AG08396 (cell line): Measurements from ENCODE around the gene ADGRE2.
"Not testable (repeated sequence)": the region's sequence is repeated elsewhere in the genome, so short reads cannot be mapped to it uniquely, and the experiment has no call there.

ENCODE experiments used
- DNase-seq: peaks from one replicate; pipeline ENCODE4 v3.0.0; 2012; ENCODE audit warnings: low spot score, mixed read lengths

ADGRE2 gene

DNA sequence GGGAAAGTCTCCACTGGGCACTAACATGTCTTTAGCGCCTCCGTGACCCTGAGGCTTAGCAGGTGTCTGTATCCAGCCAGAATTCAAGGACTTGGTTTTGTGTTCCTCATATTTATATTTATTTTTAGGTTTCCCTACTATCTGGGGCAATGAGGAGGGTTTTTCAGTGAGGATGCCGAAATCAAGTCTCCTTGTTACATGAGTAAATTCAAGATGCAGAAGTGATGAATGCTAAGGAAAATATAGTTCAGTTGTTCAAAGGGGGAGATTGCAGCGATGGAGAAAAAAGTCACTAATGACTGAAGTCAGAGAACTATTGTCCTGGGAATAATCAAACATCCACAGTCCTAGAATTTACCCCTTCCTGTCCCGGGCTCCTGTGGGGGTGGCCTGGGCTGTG, 791 bp upstream of the ADGRE2 start:
- no peak for DNase-seq

DNA sequence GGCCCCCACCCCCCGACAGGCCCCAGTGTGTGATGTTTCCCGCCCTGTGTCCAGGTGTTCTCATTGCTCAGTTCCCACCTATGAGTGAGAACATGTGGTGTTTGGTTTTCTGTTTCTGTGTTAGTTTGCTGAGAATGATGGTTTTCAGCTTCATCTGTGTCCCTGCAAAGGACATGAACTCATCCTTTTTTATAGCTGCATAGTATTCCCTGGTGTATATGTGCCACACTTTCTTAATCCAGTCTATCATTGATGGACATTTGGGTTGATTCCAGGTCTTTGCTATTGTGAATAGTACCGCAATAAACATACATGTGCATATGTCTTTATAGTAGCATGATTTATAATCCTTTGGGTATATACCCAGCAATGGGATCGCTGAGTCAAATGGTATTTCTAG, 715 bp downstream of the ADGRE2 start:
- not testable (repeated sequence) for DNase-seq

DNA sequence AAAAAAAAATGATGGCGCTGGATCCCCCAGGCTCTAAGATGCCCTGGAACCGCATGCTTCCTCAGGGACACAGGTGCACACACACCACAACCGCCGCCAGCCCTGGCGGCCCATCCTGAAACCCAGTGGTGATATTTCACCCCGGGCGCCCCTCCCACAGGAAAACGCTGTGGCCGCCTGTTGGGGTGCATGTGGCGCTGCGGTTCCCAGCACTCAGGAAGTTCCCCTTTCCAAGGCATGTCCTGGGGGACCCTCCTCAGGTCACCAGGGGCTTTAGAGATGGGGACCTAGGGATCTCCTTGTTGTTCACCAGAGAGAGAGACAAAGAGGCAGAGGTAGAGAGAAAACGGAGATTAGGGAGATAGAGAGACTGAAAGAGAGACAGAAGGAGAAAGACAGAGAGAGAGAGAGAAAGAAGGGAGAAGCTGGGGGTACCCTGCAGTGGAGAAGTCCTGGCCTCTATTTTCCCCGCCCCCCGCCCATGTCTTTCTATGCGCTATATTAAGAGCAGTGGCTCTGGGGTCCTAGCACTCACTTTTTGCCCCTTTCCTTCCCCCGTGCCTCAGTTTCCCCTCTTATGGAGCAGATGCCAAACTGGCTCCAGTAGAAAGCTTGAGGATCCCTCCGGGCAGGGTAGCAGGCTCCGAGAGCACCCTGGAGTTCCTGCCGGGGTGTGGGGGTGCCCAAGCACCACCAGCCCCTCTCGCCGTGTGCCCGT, 2.3 kb downstream of the ADGRE2 start:
- no peak for DNase-seq

DNA sequence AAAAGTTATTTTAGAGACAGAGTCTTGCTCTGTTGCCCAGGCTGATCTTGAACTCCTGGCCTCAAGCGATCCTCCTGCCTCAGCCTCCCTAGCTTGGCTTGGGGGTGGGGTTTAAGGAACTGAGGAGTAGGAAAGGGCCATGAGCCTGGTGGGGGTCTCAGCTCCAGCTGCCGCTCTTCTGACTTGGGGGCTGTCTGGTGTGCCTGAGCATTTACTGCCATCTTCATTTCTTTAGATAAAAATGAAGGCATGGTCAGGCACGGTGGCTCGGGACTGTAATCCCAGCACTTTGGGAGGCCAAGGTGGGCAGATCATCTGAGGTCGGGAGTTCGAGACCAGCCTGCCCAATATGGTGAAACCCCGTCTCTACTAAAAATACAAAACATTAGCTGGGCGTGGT, 3.0 kb downstream of the ADGRE2 start:
- not testable (repeated sequence) for DNase-seq

DNA sequence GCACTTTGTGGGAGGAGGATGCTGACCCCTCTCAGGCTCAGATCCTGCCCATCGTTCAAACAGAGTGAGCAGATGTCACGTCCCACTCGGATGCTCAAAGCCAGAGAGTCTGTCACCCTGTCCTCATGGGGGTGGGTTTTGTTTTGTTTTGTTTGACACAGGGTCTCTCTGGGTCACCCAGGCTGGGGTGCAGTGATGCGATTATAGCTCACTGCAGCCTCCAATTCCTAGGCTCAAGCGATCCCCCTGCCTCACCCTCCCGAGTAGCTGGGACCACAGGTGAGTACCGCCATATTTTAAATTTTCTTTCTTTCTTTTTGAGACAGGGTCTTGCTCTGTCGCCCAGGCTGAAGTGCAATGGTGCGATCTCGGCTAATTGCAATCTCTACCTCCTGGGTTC, 4.0 kb downstream of the ADGRE2 start:
- DNase-seq: no peak

DNA sequence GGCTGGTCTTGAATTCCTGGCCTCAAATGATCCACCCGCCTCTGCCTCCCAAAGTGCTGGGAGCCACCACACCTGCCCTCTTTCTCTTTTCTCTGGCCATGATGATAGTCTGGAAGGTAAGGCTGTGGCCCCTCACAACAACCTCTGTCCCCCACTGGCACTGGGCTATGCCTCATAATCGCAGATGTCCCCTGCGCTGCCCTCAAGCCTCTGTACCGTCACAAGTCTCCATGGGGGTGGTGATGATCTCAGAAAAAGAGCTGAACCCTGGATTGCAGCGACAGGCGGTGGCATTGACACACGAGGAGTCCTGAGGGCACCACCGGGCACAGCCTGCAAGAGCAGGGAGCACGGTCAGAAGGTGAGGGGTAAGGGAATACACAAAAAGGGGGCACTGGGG, 4.6 kb downstream of the ADGRE2 start:
- DNase-seq: not testable (repeated sequence)

DNA sequence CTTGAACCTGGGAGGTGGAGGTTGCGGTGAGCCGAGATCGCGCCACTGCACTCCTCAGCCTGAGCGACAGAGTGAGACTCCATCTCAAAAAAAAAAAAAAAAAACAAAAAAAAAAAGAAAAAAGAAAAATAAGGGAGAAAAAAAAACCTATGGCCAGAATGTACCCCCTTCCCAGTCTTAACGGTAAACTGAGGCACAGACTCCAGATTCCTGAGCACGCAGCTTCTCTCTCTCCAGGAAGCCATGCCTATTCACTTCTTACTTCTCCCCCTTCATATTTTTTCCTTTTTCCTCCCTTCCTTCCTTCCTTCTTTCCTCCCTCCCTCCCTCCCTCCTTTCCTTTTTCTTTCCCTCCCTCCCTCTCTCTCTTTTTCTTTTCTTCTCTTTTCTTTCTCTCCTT, 5.4 kb downstream of the ADGRE2 start:
- no peak for DNase-seq

DNA sequence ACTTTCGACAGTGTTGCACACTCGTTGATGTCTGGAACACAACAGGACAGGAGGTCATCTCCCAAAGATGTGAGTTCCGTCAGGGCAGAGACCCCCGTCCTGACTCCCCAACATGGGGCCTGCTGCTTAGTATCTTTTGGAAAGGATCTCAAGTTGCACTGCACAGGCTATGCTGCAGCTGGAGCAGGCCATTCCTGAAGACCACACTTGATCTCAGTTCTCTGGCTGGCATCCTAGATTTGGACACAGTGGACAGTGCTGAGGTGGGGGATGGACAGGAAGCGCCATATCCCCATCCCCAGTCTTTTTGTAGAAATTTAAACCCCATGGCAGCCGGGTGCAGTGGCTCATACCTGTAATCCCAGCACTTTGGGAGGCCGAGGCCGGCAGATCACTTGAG, 5.9 kb downstream of the ADGRE2 start:
- no peak for DNase-seq

DNA sequence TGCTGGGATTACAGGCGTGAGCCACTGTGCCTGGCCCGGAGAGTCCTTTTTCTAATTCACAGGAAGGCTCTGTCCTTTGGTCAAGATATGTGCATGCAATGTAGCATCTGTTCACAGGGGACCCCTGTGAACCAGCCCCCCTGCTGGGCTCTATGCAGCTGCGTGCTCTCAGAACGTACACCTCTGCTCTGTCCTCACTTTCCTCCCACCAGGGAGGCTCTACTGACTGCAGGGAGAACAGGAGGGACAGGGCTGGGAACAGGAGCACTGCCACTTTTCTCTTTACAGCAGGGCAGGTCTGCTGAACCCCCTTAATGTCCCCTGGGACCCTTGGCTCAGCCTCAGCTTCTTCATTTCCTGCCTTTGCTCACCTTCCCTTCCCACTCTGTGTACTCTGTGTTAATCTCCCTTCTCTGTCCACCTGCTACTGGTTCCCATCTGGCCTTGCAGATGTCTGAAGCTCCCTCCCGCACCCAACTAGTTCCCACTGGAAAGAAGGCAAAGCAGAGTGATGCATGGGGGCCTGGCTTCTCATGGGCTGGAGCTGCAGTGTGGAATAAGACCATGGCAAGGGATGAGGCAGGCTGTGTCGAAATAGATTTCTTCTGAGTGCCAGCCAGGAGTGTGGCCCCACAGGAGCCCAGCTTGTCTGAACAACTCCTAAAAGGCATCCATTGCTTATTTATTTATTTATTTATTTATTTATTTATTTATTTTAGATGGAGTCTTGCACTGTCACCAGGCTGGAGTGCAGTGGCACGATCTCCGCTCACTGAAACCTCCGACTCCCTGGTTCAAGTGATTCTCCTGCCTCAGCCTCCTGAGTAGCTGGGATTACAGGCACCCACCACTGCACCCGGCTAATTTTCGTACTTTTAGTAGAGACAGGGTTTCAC, 7.2 kb downstream of the ADGRE2 start:
- DNase-seq: no peak

DNA sequence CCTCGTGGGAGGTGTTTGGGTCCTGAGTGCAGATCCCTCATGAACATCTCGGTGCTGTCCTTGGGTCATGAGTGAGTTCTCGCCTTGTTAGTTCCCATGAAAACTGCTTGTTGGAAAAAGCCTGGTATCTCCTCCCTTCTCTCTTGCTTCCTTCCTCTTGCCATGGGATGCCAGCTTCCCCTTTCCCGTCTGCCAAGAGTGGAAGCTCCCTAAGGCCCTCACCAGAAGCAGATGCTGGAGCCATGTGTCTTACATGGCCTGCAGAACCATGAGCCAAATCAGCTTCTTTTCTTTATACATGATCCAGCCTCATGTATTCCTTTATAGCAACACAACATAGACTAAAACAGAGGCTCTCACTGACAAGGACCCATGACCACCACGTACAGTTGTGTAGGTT, 8.2 kb downstream of the ADGRE2 start:
- no peak for DNase-seq

DNA sequence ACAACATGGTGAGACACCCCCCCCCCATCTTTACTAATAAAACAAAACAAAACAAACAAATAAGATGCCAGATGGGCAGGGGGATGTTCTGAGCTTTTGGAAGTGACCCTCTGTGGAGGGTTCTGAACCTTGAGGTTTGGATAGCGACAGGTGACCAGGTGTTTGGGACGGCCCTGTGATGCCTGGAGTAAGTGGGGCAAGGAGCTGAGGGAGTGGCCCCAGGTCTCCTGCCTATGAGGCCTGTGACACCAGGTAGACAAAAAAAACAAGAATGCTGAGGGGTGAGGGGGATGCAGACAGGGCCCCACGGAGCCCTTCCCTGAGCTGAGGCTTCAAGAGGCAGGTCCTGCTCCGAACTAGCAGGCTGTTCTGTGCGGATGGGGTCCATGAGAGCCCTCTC, 9.2 kb downstream of the ADGRE2 start:
- no peak for DNase-seq

DNA sequence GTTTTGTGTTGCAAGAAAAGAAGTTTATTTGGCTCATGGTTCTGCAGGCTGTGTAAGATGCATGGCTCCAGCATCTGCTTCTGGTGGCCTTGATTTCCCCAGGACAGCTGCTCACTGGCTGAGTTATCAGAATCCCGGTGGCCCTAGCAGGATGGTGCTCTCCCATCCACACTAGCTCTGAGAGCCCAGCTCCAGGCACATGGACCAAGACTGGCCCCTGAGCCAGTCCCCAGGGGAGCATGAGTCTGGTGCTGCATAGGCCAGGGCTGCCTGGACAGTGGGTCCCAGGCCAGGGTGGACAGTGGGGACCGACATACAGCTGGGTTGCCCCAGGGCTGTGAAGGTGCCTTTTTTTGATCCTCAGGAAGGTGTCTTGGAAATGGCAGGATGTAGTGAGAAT, 10.4 kb downstream of the ADGRE2 start:
- DNase-seq: no peak

DNA sequence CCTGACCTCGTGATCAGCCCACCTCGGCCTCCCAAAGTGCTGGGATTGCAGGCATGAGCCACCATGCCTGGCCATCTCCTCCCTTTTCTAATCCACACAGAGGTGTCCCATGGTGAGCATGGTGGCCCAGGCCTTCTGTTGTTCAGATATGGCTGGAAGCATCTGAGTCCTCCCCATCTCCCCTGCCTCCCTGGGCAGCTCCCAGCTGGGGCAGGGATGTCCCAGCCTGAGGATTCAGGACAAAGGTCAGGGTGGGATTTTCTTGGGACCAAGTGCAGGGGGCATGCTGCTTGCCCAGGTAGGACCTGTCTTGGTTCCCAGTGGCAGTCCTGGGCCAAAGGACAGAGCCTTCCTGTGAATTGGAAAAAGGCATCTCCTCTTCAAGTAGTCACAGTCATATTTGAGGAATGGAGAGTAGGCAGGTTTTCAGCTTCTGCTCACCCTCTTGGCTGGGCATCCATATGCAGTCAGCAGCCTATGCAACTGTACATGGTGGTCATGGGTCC, 10.8 kb downstream of the ADGRE2 start:
- no peak for DNase-seq

DNA sequence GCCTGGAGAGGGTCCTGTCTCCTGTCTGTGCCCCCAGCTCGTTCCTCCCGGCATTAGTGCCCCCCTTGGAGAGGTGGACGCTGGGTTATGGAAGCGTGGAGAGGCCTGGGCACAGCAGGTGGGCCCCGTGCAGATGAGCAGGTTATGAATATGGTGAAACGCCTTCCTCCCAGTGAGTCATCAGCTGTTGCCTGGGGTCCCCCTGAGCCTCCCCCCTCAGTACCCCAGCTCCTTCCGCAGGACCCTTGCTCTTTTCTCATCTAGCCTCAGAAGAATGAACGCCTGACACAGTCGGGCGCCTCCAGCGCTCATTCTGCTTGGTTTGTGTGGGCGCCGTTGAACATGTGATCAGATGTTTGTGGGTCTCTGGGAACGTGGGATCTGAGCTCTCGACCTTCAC, 12.5 kb downstream of the ADGRE2 start:
- not testable (repeated sequence) for DNase-seq

DNA sequence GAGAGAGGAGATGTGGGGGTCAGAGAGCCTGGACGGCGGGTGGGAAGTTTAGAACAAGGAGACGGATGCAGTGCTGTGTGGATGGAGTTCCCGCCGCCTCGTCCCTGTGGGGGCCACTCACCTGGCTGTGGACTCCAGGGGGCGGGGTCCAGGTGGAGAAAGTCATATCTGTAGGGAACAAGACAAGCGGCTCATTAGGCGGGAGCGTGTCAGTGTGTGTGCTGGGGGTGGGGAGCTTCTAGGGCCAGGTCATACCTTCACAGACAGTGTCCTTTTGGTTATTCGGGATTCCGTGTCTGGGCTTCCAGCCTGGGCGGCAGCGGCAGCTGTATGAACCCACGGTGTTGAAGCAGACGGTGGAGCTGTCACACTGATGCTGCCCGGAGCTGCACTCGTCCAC, 13.0 kb downstream of the ADGRE2 start:
- not testable (repeated sequence) for DNase-seq

DNA sequence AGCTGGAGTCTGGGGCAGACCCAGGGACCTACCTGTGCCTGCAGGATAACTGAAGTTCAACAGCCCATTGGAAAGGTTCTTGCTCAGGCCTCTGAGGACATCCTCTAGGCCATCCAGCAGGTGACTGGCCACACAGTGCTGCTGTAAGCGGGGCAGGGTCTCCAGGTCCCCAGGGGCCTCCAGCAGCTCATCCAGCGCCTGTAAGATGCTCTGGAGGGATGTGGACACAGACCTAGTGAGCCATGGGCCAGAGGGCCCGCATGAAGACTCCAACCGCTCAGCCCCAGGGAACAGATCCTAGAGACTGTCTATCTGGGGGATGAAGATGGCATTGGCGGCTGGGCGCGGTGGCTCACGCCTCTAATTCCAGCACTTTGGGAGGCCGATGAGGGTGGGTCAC, 14.0 kb downstream of the ADGRE2 start:
- no peak for DNase-seq

DNA sequence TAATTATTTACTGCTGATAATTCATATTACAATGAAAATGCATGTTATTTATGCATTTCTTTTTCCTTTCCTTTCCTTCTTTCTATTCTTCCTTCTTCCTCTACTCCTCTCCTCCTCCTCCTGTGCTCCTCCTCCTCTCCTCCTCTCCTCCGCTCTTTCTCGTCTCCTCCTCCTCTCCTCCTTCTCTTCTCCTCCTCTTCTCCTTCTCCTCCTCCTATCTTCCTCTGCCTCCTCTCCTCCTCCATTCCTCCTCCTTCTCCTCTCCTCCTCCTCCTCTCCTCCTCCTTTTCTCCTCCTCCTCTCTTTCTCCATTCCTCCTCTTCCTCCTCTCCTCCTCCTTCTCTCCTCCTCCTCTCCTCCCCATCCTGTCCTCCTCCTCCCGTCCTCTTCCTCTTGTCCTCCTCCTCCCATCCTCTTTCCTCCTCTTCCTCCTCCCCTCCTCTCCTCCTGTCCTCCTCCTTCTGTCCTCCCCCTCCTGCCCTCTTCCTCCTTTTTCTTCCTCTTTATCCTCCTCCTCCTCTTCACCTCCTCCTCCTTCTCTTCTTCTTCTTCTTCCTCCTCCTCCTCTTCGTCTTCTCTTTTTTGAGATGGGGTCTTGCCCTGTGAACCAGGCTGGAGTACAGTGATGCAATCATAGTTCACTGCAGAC, 14.7 kb downstream of the ADGRE2 start:
- no peak for DNase-seq

DNA sequence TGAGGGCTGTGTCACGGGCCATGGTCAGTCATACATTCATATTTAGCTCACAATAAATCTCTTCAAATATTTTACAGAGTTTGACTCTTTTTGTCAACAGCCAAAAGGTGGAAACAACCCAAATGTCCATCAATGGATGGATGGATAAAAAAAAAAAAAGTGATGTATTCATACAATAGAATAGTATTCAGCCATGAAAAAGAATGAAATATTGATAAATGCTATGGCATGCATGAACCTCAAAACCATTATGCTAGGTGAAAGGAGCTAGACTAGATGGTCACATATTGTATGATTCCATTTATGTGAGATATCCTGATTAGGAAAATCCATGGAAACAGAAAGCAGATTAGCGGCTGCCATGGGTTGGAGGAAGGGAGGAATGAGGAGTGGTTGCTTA, 16.2 kb downstream of the ADGRE2 start:
- no peak for DNase-seq

DNA sequence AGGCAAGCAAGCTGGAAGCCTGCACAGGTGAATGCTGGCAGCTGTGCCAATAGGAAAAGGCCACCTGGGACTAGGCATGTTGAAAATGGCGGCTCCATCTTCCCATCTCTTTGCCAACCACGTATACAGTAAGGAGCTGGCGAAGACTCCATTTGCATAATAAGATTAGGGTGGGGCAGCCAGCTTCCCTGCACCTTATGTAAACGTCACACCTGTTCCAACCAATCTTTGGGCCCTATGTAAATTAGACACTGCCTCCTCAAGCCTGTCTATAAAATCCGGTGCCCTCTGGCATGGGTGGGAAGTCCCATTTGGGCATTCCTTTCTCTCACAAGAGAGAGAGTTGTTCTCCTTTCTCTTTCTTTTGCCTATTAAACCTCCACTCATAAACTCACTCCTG, 16.8 kb downstream of the ADGRE2 start:
- no peak for DNase-seq

DNA sequence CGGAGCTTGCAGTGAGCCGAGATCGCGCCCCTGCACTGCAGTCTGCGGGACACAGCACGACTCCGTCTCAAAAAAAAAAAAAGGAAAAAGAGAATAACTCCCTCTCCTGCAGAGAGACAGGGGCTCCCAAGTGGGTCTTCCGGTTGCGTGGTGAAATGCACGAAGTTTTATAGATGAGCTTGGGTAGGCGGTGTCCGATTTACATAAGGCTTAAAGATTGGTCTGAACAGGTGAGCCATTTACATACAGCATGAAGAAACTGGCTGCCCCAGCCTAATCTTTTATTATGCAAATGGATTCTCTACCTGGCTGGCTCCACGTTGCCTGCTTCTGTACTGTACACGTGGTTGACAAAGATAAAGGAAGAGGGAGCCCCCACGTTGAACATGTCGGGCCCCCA, 19.5 kb downstream of the ADGRE2 start:
- no peak for DNase-seq

DNA sequence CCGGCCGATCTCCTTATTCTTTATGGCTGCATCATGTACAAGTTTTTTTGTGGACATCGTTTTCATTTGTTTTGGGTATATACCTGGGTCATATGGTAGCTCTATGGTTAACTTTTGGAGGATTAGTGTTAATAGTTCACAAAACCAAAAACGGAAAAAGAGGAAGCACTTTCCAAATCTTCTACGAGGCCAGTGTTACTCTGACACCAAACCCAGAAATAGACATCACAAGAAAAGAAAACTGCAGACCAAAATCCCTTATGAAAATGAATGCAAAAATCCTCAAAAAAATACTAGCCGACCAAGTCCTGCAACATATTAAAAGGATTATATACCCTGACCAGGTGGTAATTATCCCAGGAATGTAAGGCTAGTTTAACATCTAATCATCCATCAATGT, 29.8 kb downstream of the ADGRE2 start:
- no peak for DNase-seq

DNA sequence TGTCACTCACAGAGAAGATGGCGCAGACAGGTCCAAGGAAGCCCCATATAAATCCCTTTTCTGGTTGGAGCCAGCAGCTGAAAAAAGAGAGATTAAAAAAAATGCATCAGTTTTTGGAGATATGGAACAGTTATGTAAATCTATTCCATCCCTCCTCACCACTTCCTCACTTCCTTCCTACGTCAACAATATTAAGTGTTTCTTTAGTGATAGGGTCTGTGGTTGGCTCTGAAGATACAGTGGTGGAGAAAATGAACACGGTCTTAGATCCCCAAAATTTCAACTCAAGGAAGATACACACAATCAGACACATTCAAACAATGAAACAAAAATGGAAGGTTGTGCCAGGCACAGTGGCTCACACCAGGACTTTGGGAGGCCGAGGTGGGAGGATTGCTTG, 31.5 kb downstream of the ADGRE2 start:
- DNase-seq: no peak

DNA sequence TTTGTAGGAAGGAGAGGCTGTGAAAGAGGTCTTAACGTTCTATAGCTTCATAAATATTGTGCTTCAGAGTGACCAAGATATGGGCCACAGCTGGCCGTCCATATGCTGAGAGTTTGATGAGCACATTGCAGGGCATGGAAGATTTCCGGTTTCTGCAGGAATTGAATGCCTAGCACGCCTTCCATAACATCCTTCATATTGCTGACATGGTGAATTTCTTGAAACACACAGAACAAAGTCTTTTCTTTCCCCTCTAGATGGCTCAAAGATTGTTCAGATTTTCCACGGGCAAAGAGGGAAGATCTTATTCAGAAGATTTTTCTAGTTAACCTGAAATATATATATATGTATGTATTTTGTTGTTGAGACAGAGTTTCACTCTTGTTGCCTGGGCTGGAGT, 42.4 kb downstream of the ADGRE2 start:
- no peak for DNase-seq
